HG02588 (cell line): ENCODE data around the gene OR6B1.
"Not testable (repeated sequence)": the region's sequence is repeated elsewhere in the genome, so short reads cannot be mapped to it uniquely, and the experiment has no call there.

Experiments
- ATAC-seq: cut with Tn5 transposase; IDR thresholded peaks from one replicate; pipeline ENCODE4 v1.9.1; 2021; ENCODE audit warnings: mild to moderate bottlenecking, moderate library complexity; ENCODE audit not compliant: unreplicated experiment

Gene OR6B1

DNA sequence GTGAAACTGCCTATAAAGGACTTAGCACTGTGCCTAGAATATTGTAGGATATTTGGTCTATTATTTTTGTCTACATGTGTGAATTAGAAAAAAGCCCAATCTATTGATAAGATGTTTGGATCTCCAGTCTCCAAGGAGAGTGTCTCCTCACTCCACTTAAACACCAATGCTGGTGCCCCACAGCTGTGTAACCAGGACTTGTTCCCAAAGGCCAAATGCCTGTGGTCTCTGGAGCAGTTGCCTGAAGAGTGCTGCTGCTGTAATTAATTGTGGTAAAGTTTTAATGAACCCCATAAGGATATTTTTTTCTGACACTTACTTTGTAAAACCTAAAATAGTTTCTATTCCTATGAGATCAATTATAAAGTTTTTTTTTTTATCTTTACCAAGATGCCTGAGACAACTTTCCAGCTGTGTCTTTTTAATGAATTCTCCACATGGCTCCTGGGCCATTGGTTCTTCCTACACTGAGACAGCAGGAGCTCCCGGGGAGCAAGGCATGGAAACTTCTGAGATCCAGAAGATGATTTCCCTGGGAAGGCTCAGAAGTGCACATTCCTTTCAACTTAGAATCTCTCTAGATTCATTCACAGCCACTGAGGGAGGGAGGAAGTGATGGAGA lies 37.4 kb downstream of the OR6B1 start:
- no peak for ATAC-seq

DNA sequence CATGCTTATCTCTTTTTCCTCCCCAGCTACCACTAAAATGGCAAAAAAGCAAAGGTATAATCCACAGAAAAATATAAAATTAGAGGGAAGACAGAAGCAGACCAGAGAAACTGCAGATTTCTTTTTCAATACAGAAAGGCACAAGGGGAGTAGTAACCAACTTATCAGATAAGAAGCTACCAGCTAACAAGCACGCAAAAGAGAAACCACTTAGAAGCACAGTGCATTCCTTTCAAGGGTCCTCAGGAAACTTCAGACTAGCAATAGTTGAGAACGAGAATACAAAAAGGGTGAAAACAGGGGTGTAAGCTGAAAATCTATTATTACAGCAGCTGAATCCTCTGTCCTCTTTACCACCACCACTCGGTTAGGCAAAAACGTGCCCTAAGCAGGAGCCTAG lies 38.8 kb downstream of the OR6B1 start:
- no peak for ATAC-seq

- ATAC-seq, result no peak
These were observed 48.5 kb downstream of the OR6B1 start, which contains the start of gene OR2A5 for GRCh38 chr7:144048648-144049047. OR2A5 (plus strand) TSS chr7:144048948; CDS start chr7:144050402, 1,454 bp downstream.

DNA sequence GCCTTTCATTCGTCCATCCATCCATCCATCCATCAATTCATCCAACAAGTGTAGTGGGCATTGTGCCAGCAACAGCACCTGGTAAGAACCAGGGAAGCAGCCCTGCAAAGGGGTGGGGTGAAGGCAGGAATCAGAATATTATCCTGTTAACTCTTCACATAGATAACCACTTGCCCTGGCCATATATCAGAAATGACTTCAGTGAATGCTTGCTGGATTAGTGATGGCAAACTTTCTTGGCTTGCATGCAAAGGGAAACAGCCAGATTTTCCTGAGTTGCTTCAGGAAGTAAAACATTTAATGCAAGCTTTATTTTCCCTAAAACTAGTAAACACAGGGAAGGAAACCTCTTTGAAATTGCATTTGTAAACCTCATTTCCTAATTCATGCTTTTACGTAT lies 49.4 kb downstream of the OR6B1 start:
- no peak for ATAC-seq

- no peak for ATAC-seq
These were observed 50.0 kb downstream of the OR6B1 start for GRCh38 chr7:144050093-144050492.

DNA sequence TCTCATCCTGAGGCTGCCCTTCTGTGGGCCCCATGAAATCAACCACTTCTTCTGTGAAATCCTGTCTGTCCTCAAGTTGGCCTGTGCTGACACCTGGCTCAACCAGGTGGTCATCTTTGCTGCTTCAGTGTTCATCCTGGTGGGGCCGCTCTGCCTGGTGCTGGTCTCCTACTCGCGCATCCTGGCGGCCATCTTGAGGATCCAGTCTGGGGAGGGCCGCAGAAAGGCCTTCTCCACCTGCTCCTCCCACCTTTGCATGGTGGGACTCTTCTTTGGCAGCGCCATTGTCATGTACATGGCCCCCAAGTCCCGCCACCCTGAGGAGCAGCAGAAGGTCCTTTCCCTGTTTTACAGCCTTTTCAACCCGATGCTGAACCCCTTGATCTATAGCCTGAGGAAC lies 50.8 kb downstream of the OR6B1 start:
- not testable (repeated sequence) for ATAC-seq

GRCh38 chr7:144057954-144058353 lies 57.8 kb downstream of the OR6B1 start:
- ATAC-seq, result no peak
